Naive thymus-derived CD4-positive, alpha-beta T cell (primary cell): ENCODE measurements around the gene TRIM26. TPM values are rescaled to one million over a fixed set of nuclear protein-coding genes. Genes with fewer than 3 reads are reported as not detected.
A peak's percentile ranks its signal among the peaks of the same experiment; 100 is the strongest.
"Not testable (repeated sequence)": the region's sequence is repeated elsewhere in the genome, so short reads cannot be mapped to it uniquely, and the experiment has no call there.

Experiments used
- ATAC-seq: fragments of 150-1000 bp; cut with Tn5 transposase; 2 replicates; pipeline ENCODE4 v1.10.0; 2021; ENCODE audit warnings: mild to moderate bottlenecking, moderate library complexity
- CTCF ChIA-PET: fragments of 350-600 bp; sonication (Branson Sonifier 250); formaldehyde crosslinking; loops from one replicate; lab custom pipeline; 2021; ENCODE audit warnings: antibody characterized with exemption; lab: Charles Lee
- POLR2A ChIA-PET: fragments of 350-600 bp; sonication (Branson Sonifier 250); formaldehyde crosslinking; loops from one replicate; lab custom pipeline; 2021; ENCODE audit warnings: antibody characterized with exemption, inconsistent platforms; lab: Charles Lee
- DNase-seq, 9 donors: peaks; one replicate each; pipeline versions ENCODE4 v3.0.0 to v3.0.0-alpha.2; 2020 to 2022; ENCODE audit warnings: mixed read lengths in 1 of 9
- H3K27ac ChIP-seq: one replicate; pipeline ENCODE4 v1.7.0; 2013; ENCODE audit warnings: mild to moderate bottlenecking, low read depth, low read length, moderate library complexity
- H3K27me3 ChIP-seq, 2 donors: one replicate each; pipeline ENCODE4 v1.7.0; 2013; ENCODE audit warnings: low read length in 2 of 2, mild to moderate bottlenecking in 2 of 2, moderate library complexity in 2 of 2; ENCODE audit not compliant: control insufficient read depth in 2 of 2, insufficient read depth in 2 of 2
- H3K36me3 ChIP-seq, 3 experiments: 1 replicate in 2 of 3; 2 replicates in 1 of 3; pipeline ENCODE4 v1.7.0; 2013; ENCODE audit warnings: low read length in 3 of 3, mild to moderate bottlenecking in 3 of 3, moderate library complexity in 1 of 3; ENCODE audit not compliant: insufficient read depth in 3 of 3, control insufficient read depth in 2 of 3
- H3K4me1 ChIP-seq, 2 donors: one replicate each; pipeline ENCODE4 v1.7.0; 2013; ENCODE audit warnings: low read length in 2 of 2, mild to moderate bottlenecking in 2 of 2, moderate library complexity in 1 of 2; ENCODE audit not compliant: control insufficient read depth in 2 of 2, insufficient read depth in 2 of 2
- H3K4me3 ChIP-seq: 2 replicates; pipeline ENCODE4 v1.7.0; 2013; ENCODE audit warnings: mild to moderate bottlenecking, low read length
- H3K9me3 ChIP-seq, 3 experiments: 1 replicate in 2 of 3; 2 replicates in 1 of 3; pipeline ENCODE4 v1.7.0; 2013; ENCODE audit warnings: low read length in 3 of 3; ENCODE audit not compliant: control insufficient read depth in 2 of 3
- H3K27ac Mint-ChIP-seq, 9 donors: one replicate each; pipeline ENCODE4 v1.8.0; 2020 to 2022; ENCODE audit warnings: mixed read lengths in 9 of 9, mild to moderate bottlenecking in 8 of 9, moderate library complexity in 5 of 9, inconsistent platforms in 2 of 9
- H3K27me3 Mint-ChIP-seq, 5 donors: one replicate each; pipeline ENCODE4 v1.8.0; 2021 to 2022; ENCODE audit warnings: mixed read lengths in 5 of 5, mild to moderate bottlenecking in 1 of 5
- H3K36me3 Mint-ChIP-seq, 5 donors: one replicate each; pipeline ENCODE4 v1.8.0; 2020 to 2022; ENCODE audit warnings: mixed read lengths in 5 of 5, mild to moderate bottlenecking in 3 of 5, inconsistent platforms in 1 of 5
- H3K4me1 Mint-ChIP-seq, 7 donors: one replicate each; pipeline ENCODE4 v1.8.0; 2020 to 2022; ENCODE audit warnings: mixed read lengths in 7 of 7, mild to moderate bottlenecking in 3 of 7, inconsistent platforms in 1 of 7
- H3K4me3 Mint-ChIP-seq, 10 donors: one replicate each; pipeline ENCODE4 v1.8.0; 2020 to 2022; ENCODE audit warnings: mild to moderate bottlenecking in 10 of 10, mixed read lengths in 10 of 10, moderate library complexity in 6 of 10, inconsistent platforms in 2 of 10
- H3K9me3 Mint-ChIP-seq, 11 donors: one replicate each; pipeline ENCODE4 v1.8.0; 2020 to 2022; ENCODE audit warnings: mixed read lengths in 11 of 11, mild to moderate bottlenecking in 4 of 11, inconsistent platforms in 1 of 11, moderate library complexity in 1 of 11
- intact Hi-C, 2 donors: fragments of 100-400 bp; cut with micrococcal nuclease; formaldehyde crosslinking; loops; one replicate each; pipeline ENCODE4 v1.15.1; 2023
- polyA plus RNA-seq, 2 donors: library from polyadenylated mRNA; unstranded; fragments of 300-500 nt; fragmentation: Illumina TruSeq; gene quantifications; one replicate each; pipeline ENCODE4 v1.2.3, GENCODE V29; 2021
- total RNA-seq, 6 experiments: library from RNA in 5 of 6; stranded (reverse) in 5 of 6; gene quantifications; 1 replicate in 5 of 6; 2 replicates in 1 of 6; pipeline ENCODE4 v1.2.3 and lab custom pipeline; 2021 to 2026

The TRIM26 gene
- total and polyA plus RNA-seq, 7 experiments from 2014 or later = 23.0 to 73.1 (median 47.6) TPM

DNA sequence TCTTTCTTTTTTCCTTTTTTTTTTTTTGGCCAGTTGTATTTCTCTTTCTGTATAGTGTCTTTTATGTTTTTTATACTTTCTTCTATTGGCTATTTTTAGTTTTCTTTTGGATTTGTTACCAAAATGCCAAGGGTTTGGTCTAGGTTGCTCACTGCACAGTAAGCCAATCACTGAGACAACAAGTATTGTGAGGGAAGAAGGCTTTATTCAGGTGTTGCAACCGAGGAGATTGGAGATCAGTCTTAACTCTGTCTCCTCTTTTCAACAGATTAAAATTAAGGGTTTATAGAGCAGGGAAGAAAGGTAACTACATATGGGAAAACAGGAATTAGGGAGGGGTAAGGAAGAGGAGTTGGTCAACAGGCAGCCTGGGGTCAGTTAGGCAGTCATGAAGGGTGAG, 10.1 kb upstream of the TRIM26 start:
- Mint-ChIP-seq H3K9me3 (peaks cover 1 to 24% (median 10%) of the 10 kb centered on the region in 11 donors), H3K36me3 (peaks cover 5 to 9% (median 8%) of the 10 kb centered on the region in 5 donors), H3K4me3 (no peak overlapping the region), H3K4me1 (peaks cover 6 to 12% (median 9%) of the 10 kb centered on the region in 7 donors), H3K27ac (peak overlapping the region in 1 of 9 donors; percentile 3), H3K27me3 (peaks cover 0 to 7% (median 3%) of the 10 kb centered on the region in 5 donors)
- DNase-seq (no peak), ATAC-seq (no peak)
- POLR2A ChIA-PET = interaction anchor here (1.2 kb wide), 1 partner anchor 10 kb away, joined by 6 read pairs; the partner anchor contains the start of gene TRIM26
- no peaks in the 10 kb centered on the region for H3K27me3 ChIP-seq
- no peak overlapping the region for H3K27ac ChIP-seq
- CTCF ChIA-PET = no interaction called here
- H3K4me1 ChIP-seq = peaks cover 0 to 10% of the 10 kb centered on the region in 2 donors
- H3K4me3 ChIP-seq = no peak overlapping the region
- intact Hi-C loops = no loop called here
- H3K36me3 ChIP-seq = no peaks in the 10 kb centered on the region
- H3K9me3 ChIP-seq = peaks cover 0 to 13% (median 5%) of the 10 kb centered on the region in 3 experiments

GRCh38 chr6:30221956-30222355, 8.8 kb upstream of the TRIM26 start:
- H3K4me3 Mint-ChIP-seq, H3K4me1 ChIP-seq, H3K36me3 ChIP-seq, DNase-seq, H3K27ac Mint-ChIP-seq, H3K27me3 Mint-ChIP-seq, ATAC-seq, H3K4me1 Mint-ChIP-seq, H3K4me3 ChIP-seq, H3K27me3 ChIP-seq, intact Hi-C loops, H3K36me3 Mint-ChIP-seq, H3K27ac ChIP-seq: not testable (repeated sequence)
- ChIA-PET CTCF (interaction anchor here (0.6 to 0.7 kb wide), 2 partner anchors 581 to 1863 kb away, joined by 4 read pairs; no protein-coding TSS in a partner anchor), POLR2A (interaction anchor here (0.6 to 1.2 kb wide), 2 partner anchors 8 to 339 kb away, joined by 5 to 6 read pairs; partner anchors contain the start of gene TRIM26)
- H3K9me3 ChIP-seq = peaks cover 0 to 13% (median 5%) of the 10 kb centered on the region in 3 experiments
- peaks cover 1 to 24% (median 10%) of the 10 kb centered on the region in 11 donors for H3K9me3 Mint-ChIP-seq

DNA sequence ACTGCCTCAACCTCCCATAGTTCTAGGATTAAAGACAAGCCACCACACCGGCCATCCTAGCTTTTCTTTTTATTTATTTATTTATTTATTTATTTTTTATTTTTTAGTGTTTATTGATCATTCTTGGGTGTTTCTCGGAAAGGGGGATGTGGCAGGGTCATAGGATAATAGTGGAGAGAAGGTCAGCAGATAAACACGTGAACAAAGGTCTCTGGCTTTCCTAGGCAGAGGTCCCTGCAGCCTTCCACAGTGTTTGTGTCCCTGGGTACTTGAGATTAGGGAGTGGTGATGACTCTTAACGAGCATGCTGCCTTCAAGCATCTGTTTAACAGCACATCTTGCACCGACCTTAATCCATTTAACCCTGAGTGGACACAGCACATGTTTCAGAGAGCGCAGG, 8.2 kb upstream of the TRIM26 start:
- H3K27ac Mint-ChIP-seq, H3K4me1 ChIP-seq, ATAC-seq, H3K36me3 ChIP-seq, H3K4me3 Mint-ChIP-seq, H3K36me3 Mint-ChIP-seq, H3K4me1 Mint-ChIP-seq, H3K4me3 ChIP-seq, H3K27ac ChIP-seq, intact Hi-C loops, H3K27me3 ChIP-seq, DNase-seq: not testable (repeated sequence)
- Mint-ChIP-seq H3K9me3 (peaks cover 1 to 24% (median 10%) of the 10 kb centered on the region in 11 donors), H3K27me3 (peaks cover 0 to 11% (median 0%) of the 10 kb centered on the region in 5 donors)
- peaks cover 0 to 13% (median 5%) of the 10 kb centered on the region in 3 experiments for H3K9me3 ChIP-seq
- POLR2A ChIA-PET = interaction anchor here (0.6 kb wide), 1 partner anchor 8 kb away, joined by 3 read pairs; the partner anchor contains the start of gene TRIM26
- CTCF ChIA-PET = interaction anchor here (0.7 kb wide), 1 partner anchor 581 kb away, joined by 4 read pairs; no protein-coding TSS in a partner anchor

GRCh38 chr6:30219244-30219643, 6.0 kb upstream of the TRIM26 start:
- no peak overlapping the region for H3K27ac ChIP-seq
- H3K4me3 ChIP-seq = no peak overlapping the region
- peak; percentile 79 for ATAC-seq
- Mint-ChIP-seq H3K4me3 (no peak overlapping the region), H3K9me3 (peaks cover 0 to 17% (median 9%) of the 10 kb centered on the region in 11 donors), H3K4me1 (peaks cover 10 to 23% (median 20%) of the 10 kb centered on the region in 7 donors), H3K27me3 (peaks cover 0 to 6% (median 0%) of the 10 kb centered on the region in 5 donors), H3K36me3 (peaks cover 5 to 9% (median 6%) of the 10 kb centered on the region in 5 donors), H3K27ac (peak overlapping the region in 5 of 9 donors; percentile 3 to 80 (median 55))
- no peaks in the 10 kb centered on the region for H3K36me3 ChIP-seq
- DNase-seq = peak in 8 of 9 donors; percentile 17 to 70 (median 54)
- ChIA-PET POLR2A (interaction anchor here (0.5 to 0.6 kb wide), 2 partner anchors 27 to 183 kb away, joined by 3 to 5 read pairs; no protein-coding TSS in a partner anchor), CTCF (interaction anchor here (0.8 to 2.9 kb wide), 9 partner anchors 8 to 194 kb away, joined by 3 to 10 read pairs (median 3); partner anchors contain the start of gene PPP1R11)
- intact Hi-C loops = loop anchor here (1.0 to 10.0 kb wide), 5 partner anchors 19 to 356 kb away; partner anchors contain the start of gene ABCF1 (in 1 of the 2)
- H3K9me3 ChIP-seq = peaks cover 0 to 12% (median 5%) of the 10 kb centered on the region in 3 experiments
- no peaks in the 10 kb centered on the region for H3K27me3 ChIP-seq
- peaks cover 4 to 5% of the 10 kb centered on the region in 2 donors for H3K4me1 ChIP-seq

GRCh38 chr6:30216096-30216495, 2.9 kb upstream of the TRIM26 start:
- peak overlapping the region; percentile 26 for H3K27ac ChIP-seq
- DNase-seq = no peak
- peaks cover 0 to 5% (median 0%) of the 10 kb centered on the region in 5 donors for H3K27me3 Mint-ChIP-seq
- H3K4me3 ChIP-seq = no peak overlapping the region
- POLR2A ChIA-PET = interaction anchor here (1.0 kb wide), 1 partner anchor 155 kb away, joined by 3 read pairs; the partner anchor contains the start of gene POLR1H
- peak overlapping the region in 6 of 9 donors; percentile 34 to 99 (median 88) for H3K27ac Mint-ChIP-seq
- peaks cover 26 to 45% (median 36%) of the 10 kb centered on the region in 7 donors for H3K4me1 Mint-ChIP-seq
- peaks cover 0 to 9% (median 0%) of the 10 kb centered on the region in 3 experiments for H3K36me3 ChIP-seq
- peaks cover 0 to 2% (median 0%) of the 10 kb centered on the region in 11 donors for H3K9me3 Mint-ChIP-seq
- peaks cover 16 to 17% of the 10 kb centered on the region in 2 donors for H3K4me1 ChIP-seq
- peak overlapping the region in 6 of 10 donors; percentile 5 to 92 (median 46) for H3K4me3 Mint-ChIP-seq
- CTCF ChIA-PET = interaction anchor here (0.6 kb wide), 4 partner anchors 112 to 1907 kb away, joined by 3 to 8 read pairs (median 4); no protein-coding TSS in a partner anchor
- H3K27me3 ChIP-seq = no peaks in the 10 kb centered on the region
- no peak for ATAC-seq
- no peaks in the 10 kb centered on the region for H3K9me3 ChIP-seq
- peaks cover 0 to 7% (median 0%) of the 10 kb centered on the region in 5 donors for H3K36me3 Mint-ChIP-seq
- intact Hi-C loops = loop anchor here in 1 of 2 donors (5.0 to 10.0 kb wide), 2 partner anchors 41 to 359 kb away; partner anchors contain the start of gene ABCF1

DNA sequence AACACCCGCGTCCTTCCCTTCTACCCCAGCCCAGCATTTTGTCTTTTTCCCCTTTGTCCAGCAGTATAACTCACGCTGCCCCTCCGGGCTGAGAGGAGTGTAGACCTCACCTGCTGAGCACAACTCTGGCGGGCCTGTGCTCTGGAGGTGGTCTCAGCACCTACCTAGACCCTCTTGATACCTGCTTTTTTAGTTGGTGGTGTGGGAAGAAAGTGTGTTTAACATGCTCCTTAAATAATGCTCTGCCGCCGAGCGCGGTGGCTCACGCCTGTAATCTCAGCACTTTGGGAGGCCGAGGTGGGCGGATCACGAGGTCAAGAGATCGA, 1.4 kb upstream of the TRIM26 start:
- no peaks in the 10 kb centered on the region for H3K27me3 ChIP-seq
- H3K4me3 ChIP-seq = peak overlapping the region; percentile 83
- peaks cover 0 to 2% (median 0%) of the 10 kb centered on the region in 11 donors for H3K9me3 Mint-ChIP-seq
- H3K4me1 ChIP-seq = peaks cover 25 to 28% of the 10 kb centered on the region in 2 donors
- peak overlapping the region; percentile 96 to 100 (median 99) for H3K27ac Mint-ChIP-seq
- peak overlapping the region; percentile 89 to 100 (median 96) for H3K4me3 Mint-ChIP-seq
- CTCF ChIA-PET = no interaction called here
- POLR2A ChIA-PET = interaction anchor here (0.7 to 3.1 kb wide), 7 partner anchors 9 to 154 kb away, joined by 3 to 41 read pairs (median 4); partner anchors contain the start of genes PPP1R11, RPP21 and TRIM39
- H3K9me3 ChIP-seq = no peaks in the 10 kb centered on the region
- ATAC-seq = no peak
- peaks cover 0 to 12% (median 0%) of the 10 kb centered on the region in 5 donors for H3K36me3 Mint-ChIP-seq
- peaks cover 39 to 56% (median 47%) of the 10 kb centered on the region in 7 donors for H3K4me1 Mint-ChIP-seq
- DNase-seq = no peak
- intact Hi-C loops = loop anchor here (1.0 to 10.0 kb wide), 11 partner anchors 112 to 1743 kb away; partner anchors contain the start of genes ABCF1 (in 2 of the 2), HLA-A (in 2 of the 2), GNL1 (in 1 of the 2) and MRPS18B (in 1 of the 2)
- H3K27me3 Mint-ChIP-seq = peaks cover 0 to 5% (median 0%) of the 10 kb centered on the region in 5 donors
- peaks cover 0 to 9% (median 0%) of the 10 kb centered on the region in 3 experiments for H3K36me3 ChIP-seq
- H3K27ac ChIP-seq = peak overlapping the region; percentile 99
